ENCODE measurements around the gene BSN. TPM values are rescaled to one million over a fixed set of nuclear protein-coding genes. Genes with fewer than 3 reads are reported as not detected.

BSN gene
- polyA plus RNA-seq, 3 donors: 0.93 to 1.6 (median 1.1) TPM

GRCh38 chr3:49600781-49601180 lies 46.5 kb downstream of the BSN start:
- no peak for DNase-seq (ENCODE audit: low read depth in 3 of 3, low spot score in 2 of 3)

GRCh38 chr3:49601358-49602048 lies 47.2 kb downstream of the BSN start:
- no peak for DNase-seq (ENCODE audit: low read depth in 3 of 3, low spot score in 2 of 3)

DNA sequence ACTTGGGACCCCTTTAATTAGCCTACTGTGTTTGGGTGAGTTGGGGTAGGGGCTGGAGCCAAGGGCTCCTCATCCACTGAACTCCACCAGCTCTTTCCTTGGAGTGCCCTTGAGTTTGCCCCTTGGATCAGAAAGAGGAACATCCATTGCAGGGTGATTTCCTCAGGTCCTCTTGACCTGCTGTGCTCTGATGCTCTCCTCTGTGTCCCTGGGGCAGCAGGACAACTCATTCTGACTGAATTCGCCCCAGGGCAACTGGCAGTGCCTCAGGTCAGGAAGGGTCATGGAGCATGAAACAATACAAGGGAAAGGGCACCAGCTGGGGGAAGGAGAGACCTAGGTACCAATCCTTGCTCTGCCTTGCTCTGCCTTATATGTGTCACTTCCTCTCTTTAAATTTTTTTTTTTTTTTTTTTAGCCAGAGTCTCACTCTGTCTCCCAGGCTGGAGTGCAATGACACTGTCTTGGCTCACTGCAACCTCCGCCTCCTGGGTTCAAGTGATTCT lies 47.8 kb downstream of the BSN start:
- DNase-seq (ENCODE audit: low read depth in 3 of 3, low spot score in 2 of 3): no peak

DNA sequence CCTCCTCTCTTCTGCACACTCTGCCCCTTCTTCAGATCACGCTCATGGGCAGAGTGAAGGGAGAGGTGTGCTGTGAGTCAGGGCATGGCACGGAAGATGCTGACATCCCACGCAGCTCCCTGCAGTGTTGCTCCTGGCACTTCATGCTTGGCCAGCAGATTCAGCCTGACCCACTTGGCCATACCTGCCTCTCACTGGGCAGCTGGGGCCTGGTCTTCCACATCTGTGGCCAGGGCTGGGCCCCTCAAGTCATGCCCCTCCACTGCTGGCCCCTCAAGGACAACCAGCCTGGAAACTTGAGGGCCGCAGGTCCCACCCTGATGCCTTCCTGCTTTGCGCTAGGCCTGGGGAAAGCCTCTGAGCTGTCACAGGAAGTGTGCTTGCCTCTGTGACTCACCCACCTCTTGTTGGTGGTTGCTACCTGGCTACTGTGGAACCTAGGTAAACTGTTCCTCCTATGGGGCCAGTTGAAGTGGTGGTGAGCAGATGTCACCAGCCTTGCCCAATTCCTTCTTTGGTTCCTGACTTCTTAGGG lies 48.7 kb downstream of the BSN start:
- DNase-seq (ENCODE audit: low read depth in 3 of 3, low spot score in 2 of 3): no peak

GRCh38 chr3:49606427-49606826 lies 52.1 kb downstream of the BSN start:
- no peak for DNase-seq (ENCODE audit: low read depth in 3 of 3, low spot score in 2 of 3)

DNA sequence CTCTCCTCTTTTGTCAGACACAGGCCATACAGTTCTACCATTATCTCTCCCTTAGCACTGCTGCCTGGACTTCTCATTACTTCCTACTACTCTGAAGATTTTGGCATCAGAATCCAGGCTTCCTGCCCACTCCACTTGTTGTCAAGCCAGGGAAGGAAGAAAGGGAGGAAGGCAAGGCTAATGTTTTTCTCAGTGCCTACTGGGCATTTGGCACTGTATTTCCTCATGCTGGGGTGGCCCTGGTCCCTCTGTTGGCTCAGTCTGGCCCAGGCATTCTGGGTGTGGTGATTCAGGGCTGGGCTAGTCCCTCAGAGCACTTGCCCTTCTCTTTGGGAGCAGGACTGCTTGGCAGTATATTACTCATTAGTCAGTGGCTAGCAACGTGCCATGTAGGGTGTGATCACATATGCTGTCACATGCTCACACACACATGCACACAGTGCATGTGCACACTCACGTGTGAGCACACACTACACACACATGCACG lies 52.9 kb downstream of the BSN start:
- DNase-seq (ENCODE audit: low read depth in 3 of 3, low spot score in 2 of 3): no peak

DNA sequence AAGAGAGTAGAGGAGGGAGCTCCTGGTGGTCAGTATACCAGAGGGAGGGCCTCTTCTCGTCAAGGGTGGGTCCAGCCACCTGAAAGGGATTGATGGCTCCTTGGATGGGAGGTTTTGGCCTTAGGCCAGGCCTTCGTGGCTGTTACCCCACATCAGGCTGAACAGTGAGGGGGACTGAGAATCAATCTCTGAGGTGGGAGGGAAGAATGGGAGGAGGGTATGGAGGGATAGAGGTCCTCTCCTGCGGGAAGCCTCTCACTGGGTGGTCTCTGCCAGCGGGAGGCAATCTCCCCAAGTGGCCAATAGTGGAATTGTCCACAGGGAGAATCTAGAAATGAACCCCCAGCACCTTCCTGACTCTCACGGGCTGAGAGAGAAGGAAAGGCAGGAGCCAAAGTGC lies 53.5 kb downstream of the BSN start:
- DNase-seq (ENCODE audit: low read depth in 3 of 3, low spot score in 2 of 3): no peak

DNA sequence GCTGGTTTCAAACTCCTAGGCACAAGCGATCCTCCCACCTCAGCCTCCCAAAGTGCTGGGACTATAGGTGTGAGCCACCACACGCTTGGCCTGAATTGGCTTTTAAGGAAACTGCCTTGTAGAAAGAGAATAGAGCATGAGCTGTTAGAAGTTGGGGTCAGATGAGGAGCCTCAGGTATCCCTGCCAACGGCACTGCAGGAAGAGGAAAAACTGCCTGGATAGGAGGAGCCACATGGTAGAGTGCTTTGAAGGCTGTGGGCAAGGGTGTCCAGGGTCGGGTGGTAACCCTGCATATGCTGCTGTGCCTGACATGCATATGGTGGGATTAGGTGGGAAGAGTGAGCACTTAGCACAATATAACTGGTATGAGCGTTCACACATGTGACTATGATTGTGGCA lies 55.0 kb downstream of the BSN start:
- DNase-seq (ENCODE audit: low read depth in 3 of 3, low spot score in 2 of 3): no peak

DNA sequence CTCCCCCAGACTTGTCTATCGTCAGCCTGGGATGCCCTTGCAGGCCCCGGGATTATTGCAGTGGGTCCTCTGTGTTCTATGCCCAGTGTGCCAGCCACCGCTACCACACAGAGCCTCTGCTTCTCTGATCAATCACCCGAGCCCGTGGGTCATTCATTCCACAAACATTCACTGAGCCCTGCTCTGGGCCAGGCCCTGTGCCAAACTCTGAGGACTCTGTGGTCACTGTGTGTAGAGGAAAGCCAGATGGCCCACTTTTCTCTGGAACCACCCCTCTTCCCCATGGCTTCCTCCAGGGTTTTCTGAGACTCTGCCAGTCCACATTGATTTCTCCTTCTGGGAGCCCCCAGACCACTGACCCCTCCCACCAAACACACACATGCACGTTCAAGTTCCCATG lies 55.5 kb downstream of the BSN start:
- DNase-seq (ENCODE audit: low read depth in 3 of 3, low spot score in 2 of 3): no peak

DNA sequence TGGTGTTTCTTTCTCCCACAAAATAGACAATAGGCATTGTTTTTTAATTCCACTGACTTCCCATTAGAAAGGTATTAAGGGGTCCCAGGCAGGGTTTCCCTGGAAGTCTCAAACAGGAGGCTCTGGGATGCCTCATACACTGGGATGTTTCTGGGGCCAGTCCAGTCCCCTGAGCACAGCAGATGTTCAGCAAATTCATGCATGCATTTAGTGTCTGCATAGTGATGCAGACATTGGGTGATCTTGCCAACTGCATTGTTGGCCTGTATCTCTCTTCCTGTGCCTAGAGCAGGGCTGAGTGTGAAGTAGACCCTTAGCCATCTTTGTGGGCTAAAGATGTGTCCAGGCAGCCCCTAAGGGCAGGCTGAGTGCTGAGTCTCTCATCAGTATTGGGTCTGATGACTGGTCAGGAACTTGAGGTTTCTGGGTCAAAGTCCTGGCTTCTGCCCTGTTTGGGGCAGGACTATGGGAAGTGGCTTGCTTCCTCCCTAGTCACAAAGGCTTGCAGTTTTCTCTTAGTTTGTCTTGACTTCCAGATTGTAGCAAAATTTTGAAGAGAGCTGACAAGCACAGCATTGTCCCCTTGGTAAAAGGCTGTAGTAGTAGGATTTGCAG lies 56.5 kb downstream of the BSN start:
- no peak for DNase-seq (ENCODE audit: low read depth in 3 of 3, low spot score in 2 of 3)

GRCh38 chr3:49611291-49611690 lies 57.0 kb downstream of the BSN start:
- no peak for DNase-seq (ENCODE audit: low read depth in 3 of 3, low spot score in 2 of 3)

GRCh38 chr3:49611719-49612118 lies 57.4 kb downstream of the BSN start:
- DNase-seq (ENCODE audit: low read depth in 3 of 3, low spot score in 2 of 3): no peak

GRCh38 chr3:49614936-49615335 lies 60.7 kb downstream of the BSN start:
- DNase-seq (ENCODE audit: low read depth in 3 of 3, low spot score in 2 of 3): no peak

- no peak for DNase-seq (ENCODE audit: low read depth in 3 of 3, low spot score in 2 of 3)
These were observed 61.8 kb downstream of the BSN start for GRCh38 chr3:49616061-49616460.

GRCh38 chr3:49616491-49616941 lies 62.2 kb downstream of the BSN start:
- peak in 2 of 3 donors; percentile 19 to 38 for DNase-seq (ENCODE audit: low read depth in 3 of 3, low spot score in 2 of 3)

GRCh38 chr3:49617390-49618013 lies 63.2 kb downstream of the BSN start:
- DNase-seq (ENCODE audit: low read depth in 3 of 3, low spot score in 2 of 3): no peak

- no peak for DNase-seq (ENCODE audit: low read depth in 3 of 3, low spot score in 2 of 3)
These were observed 64.1 kb downstream of the BSN start for GRCh38 chr3:49618412-49618811.

DNA sequence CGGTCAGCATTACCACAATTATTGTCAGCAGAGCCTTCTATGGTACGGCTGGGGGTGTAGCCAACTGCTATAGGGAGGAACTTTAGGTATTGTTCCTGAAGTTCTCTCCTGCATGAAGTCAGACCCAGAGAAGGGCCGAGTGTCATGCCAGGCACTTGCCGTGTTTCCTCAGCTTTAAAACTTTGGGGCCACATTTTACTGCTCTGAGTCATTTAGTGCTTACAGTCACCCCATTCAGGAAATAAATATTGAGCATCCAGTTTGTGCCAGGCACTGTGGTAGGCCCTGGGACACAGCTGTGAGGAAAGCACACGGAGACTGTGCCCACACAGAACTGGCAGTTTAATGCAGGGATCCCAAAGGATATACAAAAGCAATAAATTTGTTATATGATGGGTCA lies 65.4 kb downstream of the BSN start:
- DNase-seq (ENCODE audit: low read depth in 3 of 3, low spot score in 2 of 3): no peak

DNA sequence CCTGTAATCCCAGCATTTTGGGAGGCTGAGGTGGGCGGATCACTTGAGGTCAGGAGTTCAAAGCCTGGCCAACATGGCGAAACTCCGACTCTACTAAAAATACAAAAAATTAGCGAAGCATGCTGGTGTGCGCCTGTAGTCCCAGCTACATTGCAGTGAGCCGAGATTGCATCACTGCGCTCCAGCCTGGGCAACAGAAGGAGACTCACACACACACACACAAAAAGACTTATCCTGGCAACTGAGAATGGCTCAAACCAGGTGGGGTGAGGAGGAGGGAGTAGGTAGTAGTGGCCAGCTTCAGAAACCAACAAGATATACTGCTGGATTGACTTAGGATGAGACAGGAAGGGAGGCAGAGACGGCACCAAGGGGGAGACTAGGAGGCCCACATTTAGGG lies 66.5 kb downstream of the BSN start:
- DNase-seq (ENCODE audit: low read depth in 3 of 3, low spot score in 2 of 3): no peak

DNA sequence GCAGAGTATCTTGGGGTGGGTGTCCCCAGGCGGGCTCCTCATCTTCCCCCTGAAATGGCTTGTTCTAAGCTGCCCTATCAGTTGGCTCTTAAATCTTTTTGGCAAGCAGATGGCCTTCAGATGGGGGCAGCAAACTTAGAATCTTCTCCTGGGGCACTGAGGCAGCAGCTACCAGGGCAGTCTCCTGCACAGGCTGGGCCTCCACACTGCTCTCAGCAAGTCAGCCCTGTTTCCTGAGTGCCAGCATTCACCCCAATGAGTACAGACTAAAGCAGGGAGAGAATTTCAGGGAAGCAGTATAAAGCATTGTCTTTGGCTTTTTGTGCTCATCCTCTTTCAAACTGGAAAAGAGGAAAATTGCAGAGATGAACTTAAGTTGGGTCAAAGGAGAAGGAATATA lies 68.8 kb downstream of the BSN start:
- DNase-seq (ENCODE audit: low read depth in 3 of 3, low spot score in 2 of 3): no peak

DNA sequence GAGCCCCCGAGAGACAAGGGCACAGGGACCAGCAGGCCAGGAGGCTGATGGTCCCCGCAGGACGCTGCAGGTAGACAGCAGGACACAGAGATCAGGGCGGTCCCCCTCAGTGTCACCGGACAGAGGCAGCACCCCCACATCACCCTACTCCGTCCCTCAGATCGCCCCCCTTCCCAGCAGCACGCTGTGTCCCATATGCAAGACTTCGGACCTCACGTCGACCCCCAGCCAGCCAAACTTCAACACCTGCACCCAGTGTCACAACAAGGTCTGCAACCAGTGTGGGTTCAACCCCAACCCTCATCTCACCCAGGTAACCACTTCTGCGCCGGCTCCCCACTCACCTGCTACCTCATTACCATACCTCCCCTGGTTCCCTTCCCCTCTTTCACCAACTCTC lies 70.8 kb downstream of the BSN start:
- no peak for DNase-seq (ENCODE audit: low read depth in 3 of 3, low spot score in 2 of 3)
